ENCODE measurements around the gene FAM168B. TPM values are rescaled to one million over a fixed set of nuclear protein-coding genes. Genes with fewer than 3 reads are reported as not detected.
"Not testable (repeated sequence)": the region's sequence is repeated elsewhere in the genome, so short reads cannot be mapped to it uniquely, and the experiment has no call there.

FAM168B gene
- total RNA-seq, 1 experiment from 2014 or later = 69.6 TPM

DNA sequence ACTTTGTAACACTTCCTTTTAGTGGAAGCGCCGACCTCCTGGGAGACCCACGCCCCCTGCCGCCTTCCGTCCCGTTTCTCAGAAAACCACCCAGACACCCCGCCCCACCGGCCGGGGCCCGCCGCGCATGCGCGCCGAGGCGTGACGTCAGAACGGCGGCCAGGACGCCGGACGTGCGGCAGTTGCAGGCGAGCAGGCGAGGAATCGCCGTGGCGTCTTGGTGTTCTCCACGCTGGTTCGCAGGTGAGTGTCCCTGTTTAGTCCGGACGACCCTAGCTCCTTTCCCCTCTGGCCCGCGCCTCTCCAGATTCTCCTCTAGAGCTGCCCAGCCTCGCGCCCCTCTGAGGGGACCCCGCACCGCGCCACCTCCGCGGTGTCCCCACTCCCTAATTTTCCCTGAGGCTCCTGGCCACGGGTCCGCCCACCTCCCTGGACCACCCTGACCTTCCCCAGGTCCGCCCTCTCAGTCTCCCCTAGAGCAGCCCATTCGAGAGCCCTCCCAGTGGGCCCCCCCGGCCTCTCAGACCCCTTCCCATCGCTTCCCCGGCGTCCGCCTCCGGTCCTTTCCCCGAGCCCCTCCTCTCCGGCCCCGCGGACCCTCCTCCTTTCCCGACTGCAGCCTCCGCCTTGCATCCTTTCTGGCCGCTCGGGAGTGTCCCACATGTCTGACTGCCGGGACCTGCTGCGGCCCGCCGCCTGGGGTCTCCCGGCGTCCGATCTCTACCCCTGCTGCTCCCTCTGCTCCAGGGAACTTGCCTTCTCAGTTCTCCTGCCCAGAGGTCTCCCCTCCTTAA lies 12.1 kb upstream of the FAM168B start, which contains the start of gene PLEKHB2:
Gene PLEKHB2, plus strand, starts transcription at position 181 of the 794 bp plus-strand sequence. CDS start 15,606 bp downstream, outside the sequence.
- in situ Hi-C loops (cut with HindIII; ENCODE audit: low pct_unique_long_range_greater_than_20kb, low sequenced_read_pairs) = no loop called here

DNA sequence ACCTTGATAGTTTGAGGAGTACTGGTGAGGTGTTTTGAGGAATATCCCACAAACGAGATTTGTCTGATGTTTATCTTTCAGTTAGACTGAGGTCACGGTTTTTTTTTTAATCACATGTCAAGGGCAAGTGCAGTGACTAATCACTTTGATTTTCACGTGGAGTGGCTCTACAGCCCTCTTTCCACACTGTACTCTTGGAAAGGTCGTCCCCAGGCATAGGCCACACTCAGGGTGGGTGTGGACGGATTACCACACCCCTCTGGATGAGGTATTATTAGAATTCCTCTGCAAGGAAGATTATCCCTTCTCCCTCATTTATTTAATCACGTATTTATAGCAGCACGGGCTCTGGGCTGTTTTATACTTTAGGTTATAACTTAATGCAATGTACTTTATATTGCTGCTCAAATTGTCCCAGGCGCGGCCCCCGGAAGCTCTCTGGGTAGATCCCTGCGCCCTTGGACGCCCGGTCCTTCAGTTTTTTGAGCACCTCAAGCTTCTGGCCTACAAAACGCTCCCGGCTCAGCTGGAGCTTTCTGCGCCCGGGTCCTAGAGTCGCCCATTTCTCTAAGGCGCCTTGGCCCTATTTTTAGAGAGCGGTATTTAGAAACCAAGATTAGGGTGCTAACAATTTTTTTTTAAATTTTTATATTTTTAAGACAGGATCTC lies 11.4 kb upstream of the FAM168B start:
- in situ Hi-C loops (cut with HindIII; ENCODE audit: low pct_unique_long_range_greater_than_20kb, low sequenced_read_pairs) = no loop called here
- peak; percentile 76 for DNase-seq (ENCODE audit: low read depth, low spot score)

More for the DNA sequence above, 12.1 kb upstream of the FAM168B start, which contains the start of gene PLEKHB2:
- peak; percentile 83 for DNase-seq (ENCODE audit: low read depth, low spot score)

DNA sequence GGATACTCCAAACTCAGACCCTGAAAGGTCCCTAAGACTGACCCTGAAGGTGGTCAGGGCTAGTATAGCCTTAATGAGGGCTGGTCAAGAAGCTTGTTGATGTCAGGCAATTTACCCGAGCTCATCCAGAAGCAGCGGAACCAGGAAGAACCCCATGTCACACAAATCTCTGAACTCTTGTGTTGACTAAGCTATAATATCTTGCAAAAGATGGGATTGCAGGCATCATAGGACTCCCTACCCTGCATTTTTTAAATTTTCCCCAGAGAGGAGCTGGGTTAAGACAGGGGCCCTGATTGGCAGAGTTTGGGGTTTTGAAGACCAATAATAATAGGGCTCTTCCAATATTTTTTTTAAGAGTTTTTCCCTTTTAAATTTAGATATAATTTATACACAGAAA lies 9.9 kb upstream of the FAM168B start:
- in situ Hi-C loops (cut with HindIII; ENCODE audit: low pct_unique_long_range_greater_than_20kb, low sequenced_read_pairs) = no loop called here
- DNase-seq (ENCODE audit: low read depth, low spot score) = no peak

DNA sequence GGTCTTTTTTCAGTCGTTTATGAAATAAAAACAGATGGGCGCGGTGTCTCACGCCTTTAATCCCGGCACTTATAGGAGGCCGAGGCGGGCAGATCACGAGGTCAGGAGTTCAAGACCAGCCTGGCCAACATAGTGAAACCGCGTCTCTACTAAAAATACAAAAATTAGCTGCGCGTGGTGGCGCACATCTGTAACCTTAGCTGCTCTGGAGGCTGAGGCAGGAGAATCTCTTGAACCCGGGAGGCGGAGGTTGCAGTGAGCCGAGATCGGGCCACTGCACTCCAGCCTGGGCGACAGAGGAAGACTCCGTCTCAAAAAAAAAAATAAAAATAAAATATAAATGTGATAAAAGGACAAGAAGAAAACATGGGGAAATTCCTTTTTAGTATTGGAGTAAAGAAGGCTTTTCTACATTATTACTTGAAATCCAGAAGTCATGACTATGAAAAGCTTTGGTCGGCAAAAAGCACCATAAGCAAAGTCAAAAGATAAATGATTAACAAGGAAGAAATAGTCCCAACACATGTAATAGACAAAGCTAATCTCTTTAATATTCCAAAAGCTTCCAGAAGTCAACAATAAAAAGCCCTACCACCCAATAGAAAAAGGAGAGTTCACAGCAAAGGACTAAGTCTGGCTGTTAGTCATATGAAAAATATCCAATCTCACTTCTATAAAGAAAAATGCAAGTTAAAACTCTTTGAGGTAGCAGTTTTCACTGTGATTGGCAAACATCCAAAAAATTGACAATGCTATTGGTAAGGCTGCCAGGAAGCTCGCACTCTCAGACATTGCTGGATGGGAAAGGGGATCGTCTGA lies 1.4 kb upstream of the FAM168B start:
- peak; percentile 4 for DNase-seq (ENCODE audit: low read depth, low spot score)
- in situ Hi-C loops (cut with HindIII; ENCODE audit: low pct_unique_long_range_greater_than_20kb, low sequenced_read_pairs) = no loop called here

DNA sequence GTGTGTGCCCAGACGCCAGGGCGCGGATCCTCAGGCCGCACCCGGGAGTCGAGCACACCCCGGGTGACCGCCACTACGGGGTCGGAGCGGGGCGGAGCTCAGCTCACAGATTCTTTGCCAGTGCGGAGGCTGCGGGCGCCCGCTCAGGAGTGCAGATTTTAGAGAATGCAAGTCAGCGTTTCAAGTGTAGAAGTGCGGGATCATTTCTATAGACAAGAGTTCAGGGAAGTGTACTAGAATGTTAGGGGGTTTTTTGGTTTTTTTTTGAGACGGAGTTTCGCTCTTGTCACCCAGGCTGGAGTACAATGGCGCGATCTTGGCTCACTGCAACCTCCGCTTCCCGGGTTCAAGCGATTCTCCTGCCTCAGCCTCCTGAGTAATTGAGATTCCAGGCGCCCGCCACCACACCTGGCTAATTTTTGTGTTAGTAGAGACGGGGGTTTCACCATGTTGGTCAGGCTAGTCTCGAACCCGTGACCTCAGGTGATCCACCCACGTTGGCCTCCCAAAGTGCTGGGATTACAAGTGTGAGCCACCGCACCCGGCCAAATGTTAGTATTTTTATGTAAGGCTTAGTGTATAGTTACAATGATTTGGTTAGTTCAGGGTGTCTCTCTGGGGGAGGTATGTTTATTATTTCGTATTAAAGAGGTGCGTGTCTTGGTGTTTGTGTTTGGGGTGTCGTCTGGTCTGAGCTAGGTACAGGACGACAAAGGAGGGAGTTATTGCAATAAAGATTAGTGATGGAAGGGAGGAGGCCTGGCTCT lies 619 bp upstream of the FAM168B start:
- in situ Hi-C loops (cut with HindIII; ENCODE audit: low pct_unique_long_range_greater_than_20kb, low sequenced_read_pairs) = no loop called here
- peak; percentile 62 for DNase-seq (ENCODE audit: low read depth, low spot score)

DNA sequence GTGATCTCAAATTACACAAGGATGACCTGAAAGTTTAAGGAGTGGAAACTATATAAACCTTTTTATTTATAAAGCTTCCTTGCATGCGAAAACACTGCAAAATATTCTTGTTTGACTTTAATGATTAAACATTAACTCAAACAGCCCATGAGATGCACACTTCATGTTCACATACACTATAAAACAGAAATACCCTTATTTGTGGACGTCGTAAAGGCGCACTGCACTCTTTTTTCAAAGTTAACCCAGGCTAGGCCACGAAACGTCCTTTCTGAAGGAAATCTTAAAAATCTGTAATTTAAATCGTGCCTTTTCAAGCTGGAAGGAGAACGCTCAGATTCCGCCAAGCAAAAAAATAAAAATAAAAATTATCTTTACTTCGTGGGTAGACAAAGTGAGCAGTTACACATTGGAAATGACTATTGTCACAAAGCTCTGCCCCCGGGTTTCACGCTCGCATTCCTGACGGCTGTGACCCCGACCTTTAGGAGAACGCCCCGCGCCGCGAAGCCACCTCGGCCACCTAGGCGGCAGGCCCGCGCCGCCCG lies 728 bp downstream of the FAM168B start:
- in situ Hi-C loops (cut with HindIII; ENCODE audit: low pct_unique_long_range_greater_than_20kb, low sequenced_read_pairs) = no loop called here
- no peak for DNase-seq (ENCODE audit: low read depth, low spot score)

DNA sequence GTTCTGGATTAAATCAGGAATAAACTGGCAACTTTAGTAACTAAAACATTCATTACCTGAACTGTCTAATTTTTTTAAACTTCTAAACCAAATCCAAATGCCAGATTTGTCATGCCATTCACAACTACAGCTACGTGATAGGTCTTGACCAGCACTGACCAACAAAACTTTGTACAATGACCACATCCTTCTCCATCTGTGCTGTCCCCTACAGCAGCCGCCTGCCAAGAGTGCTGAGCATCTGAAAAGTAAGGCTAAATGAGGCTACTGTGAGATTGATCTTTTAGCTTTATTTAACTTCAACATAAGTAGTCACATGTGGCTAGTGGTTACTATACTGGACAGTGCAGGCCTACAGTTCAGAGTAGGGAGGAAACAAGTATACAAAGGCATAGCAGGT lies 7.6 kb downstream of the FAM168B start:
- in situ Hi-C loops (cut with HindIII; ENCODE audit: low pct_unique_long_range_greater_than_20kb, low sequenced_read_pairs) = no loop called here
- DNase-seq (ENCODE audit: low read depth, low spot score) = peak; percentile 8

DNA sequence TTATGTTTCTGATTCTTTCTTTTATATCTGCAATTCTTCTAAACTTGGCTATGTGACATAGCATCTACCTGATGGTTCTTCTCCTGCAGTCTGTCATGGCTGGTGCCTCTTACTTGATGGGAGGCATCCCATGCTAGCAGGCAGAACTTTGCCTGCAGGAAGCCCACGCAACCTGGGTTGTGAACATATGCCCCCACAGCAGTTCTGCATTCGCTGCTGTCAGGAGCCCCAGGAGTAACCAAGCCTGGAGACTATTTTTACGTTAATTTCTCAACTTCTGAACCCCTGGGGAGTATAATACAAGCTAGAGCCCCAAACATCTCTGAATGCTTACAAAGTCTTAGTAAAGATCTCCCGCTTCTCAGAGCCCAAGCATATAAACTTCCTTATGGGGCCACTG lies 12.1 kb downstream of the FAM168B start:
- DNase-seq (ENCODE audit: low read depth, low spot score) = no peak
- in situ Hi-C loops (cut with HindIII; ENCODE audit: low pct_unique_long_range_greater_than_20kb, low sequenced_read_pairs) = no loop called here

DNA sequence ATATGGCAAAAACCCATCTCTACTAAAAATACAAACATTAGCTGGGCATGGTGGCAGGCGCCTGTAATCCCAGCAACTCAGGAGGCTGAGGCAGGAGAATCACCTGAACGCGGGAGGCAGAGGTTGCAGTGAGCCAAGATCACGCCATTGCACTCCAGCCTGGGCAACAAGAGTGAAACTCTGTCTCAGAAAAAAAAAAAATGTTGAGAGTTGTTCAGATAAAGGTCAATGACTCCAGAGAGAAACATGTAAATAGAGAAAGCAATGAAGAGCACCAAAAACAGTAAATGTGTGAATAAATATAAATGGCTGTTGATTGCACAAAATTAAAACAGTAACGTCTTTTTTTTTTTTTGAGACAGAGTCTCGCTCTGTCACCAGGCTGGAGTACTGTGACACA lies 13.3 kb downstream of the FAM168B start:
- DNase-seq (ENCODE audit: low read depth, low spot score); in situ Hi-C loops (cut with HindIII; ENCODE audit: low pct_unique_long_range_greater_than_20kb, low sequenced_read_pairs): not testable (repeated sequence)

DNA sequence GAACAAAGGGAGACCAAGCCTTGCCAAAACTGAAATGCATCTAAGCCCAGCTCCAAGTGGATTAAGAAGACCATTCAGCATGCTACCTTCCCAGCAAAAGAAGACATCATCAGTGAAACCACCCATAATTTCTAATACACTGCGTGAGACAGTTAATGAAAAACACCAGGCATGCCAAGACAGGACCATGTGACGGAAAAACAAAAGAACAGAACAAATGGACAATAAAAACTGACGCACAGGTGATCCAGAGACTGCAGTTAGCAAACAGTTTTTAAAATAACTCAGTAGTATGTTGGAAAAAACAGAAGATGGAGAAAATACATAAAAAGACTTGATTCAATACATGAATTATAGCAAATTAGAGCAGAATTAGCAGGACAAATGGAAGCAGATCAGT lies 15.3 kb downstream of the FAM168B start:
- in situ Hi-C loops (cut with HindIII; ENCODE audit: low pct_unique_long_range_greater_than_20kb, low sequenced_read_pairs) = no loop called here
- no peak for DNase-seq (ENCODE audit: low read depth, low spot score)

DNA sequence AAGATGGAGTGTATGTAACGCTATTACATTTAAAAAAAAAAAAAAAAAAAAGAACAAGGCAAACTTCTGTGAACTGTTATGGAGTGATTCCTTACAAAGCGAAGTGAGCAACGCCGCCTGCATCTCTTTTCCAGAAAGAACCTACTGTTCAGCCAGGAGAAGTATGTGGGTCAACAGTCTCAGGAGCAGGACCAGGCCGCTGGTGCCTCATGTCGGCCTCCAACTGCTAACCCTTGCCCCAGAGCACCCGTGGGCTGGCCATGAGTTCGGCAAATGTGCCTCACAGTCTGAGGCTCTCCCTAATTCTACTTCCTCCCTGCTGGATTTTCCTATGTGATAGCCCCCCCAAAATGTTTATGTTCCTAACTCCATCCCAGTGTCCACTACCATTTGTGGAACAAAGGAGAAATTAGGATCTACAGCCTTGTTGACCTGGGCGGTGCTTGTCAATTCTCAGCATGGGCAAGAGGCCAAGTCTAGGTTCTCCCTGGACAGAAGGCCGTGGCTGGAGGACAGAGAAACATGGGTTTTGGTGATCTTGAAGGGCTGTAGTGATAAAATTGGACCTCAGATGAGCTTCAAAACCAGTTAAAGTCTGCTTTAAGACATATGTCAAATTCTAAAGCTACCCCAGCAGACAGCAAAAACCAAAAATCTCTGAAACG lies 15.9 kb downstream of the FAM168B start:
- DNase-seq (ENCODE audit: low read depth, low spot score) = no peak
- in situ Hi-C loops (cut with HindIII; ENCODE audit: low pct_unique_long_range_greater_than_20kb, low sequenced_read_pairs) = no loop called here

DNA sequence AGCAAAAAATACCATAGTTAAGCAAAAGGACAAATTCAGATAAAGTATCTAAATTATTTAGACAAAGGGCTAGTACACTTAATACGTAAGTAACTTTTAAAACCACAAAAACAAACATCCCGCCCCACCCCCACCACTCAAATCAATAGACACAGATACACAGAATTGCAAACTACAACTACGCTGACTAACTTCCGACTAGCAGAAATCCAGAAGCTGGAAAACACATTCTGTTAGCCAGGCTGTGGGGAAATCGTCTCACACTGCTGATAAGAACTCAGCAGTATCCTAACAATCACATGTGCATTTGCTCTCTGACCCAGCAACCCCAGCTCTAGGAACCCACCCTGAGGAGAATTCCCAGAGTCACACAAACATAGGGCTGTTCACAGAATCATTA lies 16.6 kb downstream of the FAM168B start:
- DNase-seq (ENCODE audit: low read depth, low spot score) = no peak
- in situ Hi-C loops (cut with HindIII; ENCODE audit: low pct_unique_long_range_greater_than_20kb, low sequenced_read_pairs) = no loop called here

DNA sequence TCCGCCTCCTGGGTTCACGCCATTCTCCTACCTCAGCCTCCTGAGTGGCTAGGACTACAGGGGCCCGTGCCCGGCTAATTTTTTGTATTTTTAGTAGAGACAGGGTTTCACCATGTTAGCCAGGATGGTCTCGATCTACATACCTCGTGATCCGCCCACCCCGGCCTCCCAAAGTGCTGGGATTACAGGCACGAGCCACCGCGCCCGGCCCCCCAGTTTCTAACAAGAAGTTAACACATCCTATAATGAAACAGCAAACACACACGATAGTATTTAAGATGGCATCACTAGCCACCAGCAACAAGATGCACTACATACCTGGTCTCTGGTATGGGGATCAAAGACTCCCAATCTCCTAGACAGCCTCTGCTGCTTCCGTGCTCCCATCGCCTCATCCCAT lies 17.7 kb downstream of the FAM168B start:
- DNase-seq (ENCODE audit: low read depth, low spot score); in situ Hi-C loops (cut with HindIII; ENCODE audit: low pct_unique_long_range_greater_than_20kb, low sequenced_read_pairs): not testable (repeated sequence)

DNA sequence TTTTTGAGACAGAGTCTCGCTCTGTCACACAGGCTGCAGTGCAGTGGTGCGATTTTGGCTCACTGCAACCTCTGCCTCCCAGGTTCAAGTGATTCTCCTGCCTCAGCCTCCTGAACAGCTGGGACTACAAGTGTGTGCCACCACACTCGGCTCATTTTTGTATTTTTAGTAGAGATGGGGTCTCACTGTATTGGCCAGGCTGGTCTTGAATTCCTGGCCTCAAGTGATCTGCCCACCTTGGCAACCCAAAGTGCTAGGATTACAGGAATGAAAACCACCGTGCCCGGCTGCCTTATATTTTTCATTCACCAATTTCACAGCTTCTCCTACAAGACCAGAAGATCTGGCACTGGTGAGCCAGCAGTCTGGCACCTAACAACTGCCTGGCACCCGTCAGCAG lies 25.1 kb downstream of the FAM168B start:
- DNase-seq (ENCODE audit: low read depth, low spot score); in situ Hi-C loops (cut with HindIII; ENCODE audit: low pct_unique_long_range_greater_than_20kb, low sequenced_read_pairs): not testable (repeated sequence)

DNA sequence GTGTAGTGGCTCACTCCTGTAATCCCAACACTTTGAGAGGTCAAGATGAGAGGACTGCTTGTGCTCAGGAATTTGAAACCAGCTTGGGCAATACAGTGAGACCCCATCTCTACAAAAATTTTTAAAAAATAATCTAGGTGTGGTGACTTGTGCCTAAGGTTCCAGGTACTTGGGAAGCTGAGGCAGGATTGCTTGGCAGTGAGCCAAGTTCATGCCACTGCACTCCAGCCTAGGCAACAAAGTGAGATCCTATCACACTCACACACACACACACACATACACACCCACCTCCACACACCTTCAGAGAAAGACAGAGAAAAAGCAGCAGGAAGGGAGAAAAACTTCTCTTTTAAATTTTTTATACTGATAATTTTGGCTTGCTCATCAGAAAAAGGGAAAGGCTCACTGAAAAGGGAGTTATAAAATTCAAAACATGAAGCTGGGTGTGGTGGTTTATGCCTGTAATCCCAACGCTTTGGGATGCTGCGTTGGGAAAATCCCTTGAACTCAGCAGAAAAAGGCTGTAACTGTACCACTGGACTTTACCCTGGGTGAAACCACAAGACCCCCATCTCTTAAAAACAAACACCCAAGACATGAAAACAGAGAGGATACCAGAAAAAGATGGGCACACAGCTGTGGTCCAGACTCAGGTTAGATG lies 25.7 kb downstream of the FAM168B start:
- in situ Hi-C loops (cut with HindIII; ENCODE audit: low pct_unique_long_range_greater_than_20kb, low sequenced_read_pairs) = no loop called here
- DNase-seq (ENCODE audit: low read depth, low spot score) = no peak
